CD14-positive monocyte (primary cell): ENCODE results near the gene COL4A1. TPM values are rescaled to one million over a fixed set of nuclear protein-coding genes. Genes with fewer than 3 reads are reported as not detected.

Experiments
- DNase-seq, 3 donors: peaks; one replicate each; pipeline ENCODE4 v3.0.0-alpha.2; 2011 to 2022
- H2AFZ ChIP-seq: 2 replicates; pipeline ENCODE4 v1.6.0; 2012; ENCODE audit warnings: mild to moderate bottlenecking, low read depth, low read length, inconsistent platforms; ENCODE audit not compliant: insufficient read depth, poor library complexity, severe bottlenecking
- H3K27ac ChIP-seq, 2 donors: 1 replicate in 1 of 2; 2 replicates in 1 of 2; pipeline ENCODE4 v1.5.1; 2012 to 2013; ENCODE audit warnings: low read length in 2 of 2, control low read depth in 1 of 2, inconsistent platforms in 1 of 2, low read depth in 1 of 2, mild to moderate bottlenecking in 1 of 2
- H3K27me3 ChIP-seq, 2 donors: one replicate each; pipeline versions ENCODE4 v1.6.0 to v1.6.1; 2011 to 2013; ENCODE audit warnings: low read length in 2 of 2; ENCODE audit not compliant: control insufficient read depth in 2 of 2, insufficient read depth in 2 of 2
- H3K36me3 ChIP-seq, 2 donors: replicated peaks in 1 of 2; 1 replicate in 1 of 2; 2 replicates in 1 of 2; pipeline versions ENCODE4 v1.5.1 to v1.6.1; 2012 to 2013; ENCODE audit warnings: low read length in 2 of 2, control low read depth in 1 of 2, inconsistent platforms in 1 of 2, mild to moderate bottlenecking in 1 of 2; ENCODE audit not compliant: insufficient read depth in 2 of 2, control insufficient read depth in 1 of 2
- H3K4me1 ChIP-seq, 2 donors: 1 replicate in 1 of 2; 2 replicates in 1 of 2; pipeline versions ENCODE4 v1.5.1 to v1.6.1; 2012 to 2013; ENCODE audit warnings: low read length in 2 of 2, control low read depth in 1 of 2, inconsistent platforms in 1 of 2, mild to moderate bottlenecking in 1 of 2, moderate library complexity in 1 of 2; ENCODE audit not compliant: insufficient read depth in 2 of 2, control insufficient read depth in 1 of 2
- H3K4me2 ChIP-seq: replicated peaks from 2 replicates; pipeline ENCODE3; 2012; ENCODE audit warnings: low read length, moderate library complexity, mild to moderate bottlenecking; ENCODE audit not compliant: poor library complexity, severe bottlenecking; ENCODE audit errors: extremely low read depth
- H3K4me3 ChIP-seq, 3 experiments: fragments of 200-600 bp in 1 of 3; sonication (generic) in 1 of 3; replicated peaks in 1 of 3; 1 replicate in 2 of 3; 2 replicates in 1 of 3; pipeline ENCODE4 v1.5.1; 2011 to 2013; ENCODE audit warnings: low read length in 3 of 3, mild to moderate bottlenecking in 3 of 3, control low read depth in 2 of 3, low read depth in 2 of 3, inconsistent platforms in 1 of 3, moderate library complexity in 1 of 3
- H3K79me2 ChIP-seq: 2 replicates; pipeline ENCODE4 v1.6.0; 2012; ENCODE audit warnings: mild to moderate bottlenecking, control low read depth, inconsistent platforms, low read length, moderate library complexity; ENCODE audit not compliant: insufficient read depth
- H3K9ac ChIP-seq: 2 replicates; pipeline ENCODE4 v1.6.0; 2017; ENCODE audit warnings: low read length, mild to moderate bottlenecking; ENCODE audit not compliant: insufficient read depth, poor library complexity, severe bottlenecking
- H3K9me3 ChIP-seq, 2 donors: replicated peaks in 1 of 2; 1 replicate in 1 of 2; 2 replicates in 1 of 2; pipeline versions ENCODE4 v1.5.1 to v1.6.1; 2012 to 2013; ENCODE audit warnings: low read length in 2 of 2, control low read depth in 1 of 2; ENCODE audit not compliant: control insufficient read depth in 1 of 2, insufficient read depth in 1 of 2
- H4K20me1 ChIP-seq: 2 replicates; pipeline ENCODE4 v1.6.0; 2012; ENCODE audit warnings: mild to moderate bottlenecking, low read length, control low read depth, moderate library complexity; ENCODE audit not compliant: insufficient read depth
- H3K27ac Mint-ChIP-seq, 7 donors: one replicate each; pipeline ENCODE4 v1.8.0; 2020; ENCODE audit warnings: mild to moderate bottlenecking in 7 of 7, mixed read lengths in 7 of 7, moderate library complexity in 6 of 7, inconsistent platforms in 2 of 7
- H3K27me3 Mint-ChIP-seq, 3 donors: one replicate each; pipeline ENCODE4 v1.8.0; 2021 to 2022; ENCODE audit warnings: low read depth in 3 of 3, mild to moderate bottlenecking in 3 of 3, mixed read lengths in 3 of 3, moderate library complexity in 3 of 3, inconsistent platforms in 1 of 3
- H3K36me3 Mint-ChIP-seq, 2 donors: one replicate each; pipeline ENCODE4 v1.8.0; 2020; ENCODE audit warnings: mixed read lengths in 2 of 2, inconsistent platforms in 1 of 2, mild to moderate bottlenecking in 1 of 2
- H3K4me1 Mint-ChIP-seq: one replicate; pipeline ENCODE4 v1.8.0; 2020; ENCODE audit warnings: mild to moderate bottlenecking, mixed read lengths
- H3K4me3 Mint-ChIP-seq, 2 donors: one replicate each; pipeline ENCODE4 v1.8.0; 2020; ENCODE audit warnings: mild to moderate bottlenecking in 2 of 2, mixed read lengths in 2 of 2, moderate library complexity in 1 of 2
- H3K9me3 Mint-ChIP-seq, 7 donors: one replicate each; pipeline ENCODE4 v1.8.0; 2020 to 2022; ENCODE audit warnings: mixed read lengths in 7 of 7, mild to moderate bottlenecking in 6 of 7, moderate library complexity in 6 of 7, inconsistent platforms in 2 of 7
- WGBS: methylation state at CpG from one replicate; pipeline ENCODE4 v1.1.5; 2013; ENCODE audit warnings: missing lambda C conversion rate; ENCODE audit not compliant: insufficient coverage; 5-methylcytosine and 5-hydroxymethylcytosine counted together
- intact Hi-C, 2 donors: fragments of 100-400 bp; cut with micrococcal nuclease; formaldehyde crosslinking; loops; one replicate each; pipeline versions ENCODE4 v1.15.0 to v1.15.1; 2023
- polyA plus RNA-seq, 3 donors: library from polyadenylated mRNA; depleted of rRNA in 1 of 3; unstranded in 2 of 3; stranded (reverse) in 1 of 3; fragments of 300-500 nt in 2 of 3; fragments of >200 nt in 1 of 3; fragmentation: Illumina TruSeq in 2 of 3; gene quantifications; 1 replicate in 2 of 3; 2 replicates in 1 of 3; pipeline ENCODE4 v1.2.3, GENCODE V29; 2012 to 2021
- TF ChIP-seq, protein P1 (sequence below): fragments of 200-600 bp; IDR thresholded peaks from one replicate; pipeline ENCODE4 v1.8.0; 2022; ENCODE audit warnings: antibody characterized with exemption, mild to moderate bottlenecking

The COL4A1 gene
- polyA plus RNA-seq, 3 donors = 0.16 to 0.25 TPM; not detected in 1

DNA sequence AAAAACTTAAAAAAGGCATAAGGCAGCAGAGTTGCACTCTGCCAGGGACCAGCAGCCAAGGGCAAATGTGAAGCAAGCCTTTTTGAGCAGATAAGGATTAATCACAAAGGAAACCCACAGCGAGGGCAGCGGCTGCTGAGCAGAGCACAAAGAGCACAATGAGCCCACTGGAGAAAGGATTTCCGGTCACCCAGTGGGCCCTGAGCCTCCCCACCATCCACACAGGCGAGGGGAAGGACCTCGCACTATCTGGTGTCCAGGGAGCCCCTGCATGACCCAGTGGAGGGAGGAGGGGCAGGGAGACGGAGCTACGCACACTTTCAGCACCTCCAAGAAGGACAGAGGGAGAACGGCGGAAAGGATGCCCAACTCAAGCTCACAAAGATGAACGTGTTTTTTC, 40.0 kb downstream of the COL4A1 start:
- Histone ChIP-seq H3K4me2 (no peak overlapping the region), H3K27ac (no peak overlapping the region), H4K20me1 (no peaks in the 10 kb centered on the region), H3K9me3 (no peaks in the 10 kb centered on the region), H3K4me3 (no peak overlapping the region), H3K79me2 (no peaks in the 10 kb centered on the region), H2AFZ (no peak overlapping the region), H3K27me3 (peaks cover 0 to 17% of the 10 kb centered on the region in 2 donors), H3K4me1 (no peaks in the 10 kb centered on the region), H3K9ac (no peak overlapping the region), H3K36me3 (no peaks in the 10 kb centered on the region)
- Mint-ChIP-seq H3K4me3 (peak overlapping the region in 1 of 2 donors; percentile 28), H3K27ac (peak overlapping the region in 1 of 7 donors; percentile 26), H3K27me3 (peaks cover 11 to 34% (median 16%) of the 10 kb centered on the region in 3 donors), H3K9me3 (peaks cover 0 to 2% (median 0%) of the 10 kb centered on the region in 7 donors), H3K4me1 (no peaks in the 10 kb centered on the region), H3K36me3 (no peaks in the 10 kb centered on the region)
- TF ChIP-seq, protein P1, sequence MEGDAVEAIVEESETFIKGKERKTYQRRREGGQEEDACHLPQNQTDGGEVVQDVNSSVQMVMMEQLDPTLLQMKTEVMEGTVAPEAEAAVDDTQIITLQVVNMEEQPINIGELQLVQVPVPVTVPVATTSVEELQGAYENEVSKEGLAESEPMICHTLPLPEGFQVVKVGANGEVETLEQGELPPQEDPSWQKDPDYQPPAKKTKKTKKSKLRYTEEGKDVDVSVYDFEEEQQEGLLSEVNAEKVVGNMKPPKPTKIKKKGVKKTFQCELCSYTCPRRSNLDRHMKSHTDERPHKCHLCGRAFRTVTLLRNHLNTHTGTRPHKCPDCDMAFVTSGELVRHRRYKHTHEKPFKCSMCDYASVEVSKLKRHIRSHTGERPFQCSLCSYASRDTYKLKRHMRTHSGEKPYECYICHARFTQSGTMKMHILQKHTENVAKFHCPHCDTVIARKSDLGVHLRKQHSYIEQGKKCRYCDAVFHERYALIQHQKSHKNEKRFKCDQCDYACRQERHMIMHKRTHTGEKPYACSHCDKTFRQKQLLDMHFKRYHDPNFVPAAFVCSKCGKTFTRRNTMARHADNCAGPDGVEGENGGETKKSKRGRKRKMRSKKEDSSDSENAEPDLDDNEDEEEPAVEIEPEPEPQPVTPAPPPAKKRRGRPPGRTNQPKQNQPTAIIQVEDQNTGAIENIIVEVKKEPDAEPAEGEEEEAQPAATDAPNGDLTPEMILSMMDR = no peak
- WGBS = 32% methylated on average over 6 of the region's 10 CpGs
- DNase-seq = no peak
- intact Hi-C loops = no loop called here

DNA sequence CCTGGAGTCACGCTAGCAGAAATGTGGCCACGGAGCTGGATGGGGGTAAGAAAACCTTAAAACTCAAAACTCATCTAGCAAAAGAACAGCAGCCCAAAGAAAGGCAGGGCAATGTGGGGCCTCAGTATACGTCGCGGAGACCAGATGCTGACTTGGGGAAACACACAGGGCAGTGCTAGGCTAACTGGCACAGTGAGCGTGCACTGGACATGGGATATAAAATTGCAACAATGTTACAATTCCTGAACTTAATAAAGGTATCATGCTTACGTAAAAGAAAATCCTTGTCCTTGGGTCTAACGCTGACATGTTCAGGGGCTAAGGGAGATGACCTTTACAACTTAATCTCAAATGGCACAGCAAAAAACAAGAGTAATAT, 40.5 kb downstream of the COL4A1 start:
- Mint-ChIP-seq H3K9me3 (peaks cover 0 to 2% (median 0%) of the 10 kb centered on the region in 7 donors), H3K4me1 (no peaks in the 10 kb centered on the region), H3K4me3 (no peak overlapping the region), H3K27me3 (peaks cover 11 to 39% (median 20%) of the 10 kb centered on the region in 3 donors), H3K36me3 (no peaks in the 10 kb centered on the region), H3K27ac (no peak overlapping the region)
- DNase-seq = no peak
- H3K4me2 ChIP-seq = no peak overlapping the region
- no peak overlapping the region for H2AFZ ChIP-seq
- no peaks in the 10 kb centered on the region for H3K79me2 ChIP-seq
- H4K20me1 ChIP-seq = no peaks in the 10 kb centered on the region
- intact Hi-C loops = no loop called here
- no peaks in the 10 kb centered on the region for H3K9me3 ChIP-seq
- H3K36me3 ChIP-seq = no peaks in the 10 kb centered on the region
- peaks cover 0 to 17% of the 10 kb centered on the region in 2 donors for H3K27me3 ChIP-seq
- no peak overlapping the region for H3K4me3 ChIP-seq
- H3K27ac ChIP-seq = no peak overlapping the region
- TF ChIP-seq, protein P1 = no peak
- no peaks in the 10 kb centered on the region for H3K4me1 ChIP-seq
- 96% methylated on average over 4 of the region's 8 CpGs for WGBS
- H3K9ac ChIP-seq = no peak overlapping the region
